GM12878 (cell line): Measurements from ENCODE around the gene PATJ. TPM values are rescaled to one million over a fixed set of nuclear protein-coding genes. Genes with fewer than 3 reads are reported as not detected.

Source experiments
- ATAC-seq: fragments of 200-7000 bp; cut with Tn5 transposase; 3 replicates; pipeline ENCODE4 v1.9.1; 2020; ENCODE audit warnings: mild to moderate bottlenecking, moderate library complexity
- BruUV-seq: library from RNA; stranded (reverse); fragments of 400-500 nt; replicated peaks from 2 replicates; lab custom pipeline; 2021; lab: Mats Ljungman, UMichigan
- CTCF ChIA-PET: fragments of 300-600 bp; sonication (Branson Sonifier 250); formaldehyde crosslinking; extraction: SDS; loops from one replicate; lab custom pipeline; 2021; ENCODE audit warnings: inconsistent platforms; lab: Yijun Ruan, JAX
- POLR2A ChIA-PET: fragments of 350-600 bp; formaldehyde crosslinking; extraction: SDS; loops from one replicate; lab custom pipeline; 2021; ENCODE audit warnings: inconsistent platforms; lab: Charles Lee
- RAD21 ChIA-PET: fragments of 300-600 bp; sonication (Branson Sonifier 250); formaldehyde crosslinking; loops from one replicate; lab custom pipeline; 2023; ENCODE audit warnings: antibody characterized with exemption; ENCODE audit not compliant: unreplicated experiment; lab: Charles Lee
- SMC1A ChIA-PET: fragments of 300-600 bp; sonication (Branson Sonifier 250); formaldehyde crosslinking; loops from one replicate; lab custom pipeline; 2023; ENCODE audit not compliant: unreplicated experiment, uncharacterized antibody; lab: Charles Lee
- DNase-seq: peaks from one replicate; pipeline ENCODE4 v3.0.0-alpha.2; 2011; ENCODE audit warnings: low read depth, low spot score
- FAIRE-seq: peaks from 3 replicates; lab custom pipeline; 2011; peaks lifted over from hg19 to GRCh38; lab: Jason Lieb, UNC
- H2AFZ ChIP-seq: 2 replicates; pipeline ENCODE4 v1.6.0; 2011; ENCODE audit warnings: low read depth, low read length, control low read depth; ENCODE audit not compliant: control insufficient read depth
- H3K27ac ChIP-seq: 2 replicates; pipeline ENCODE4 v1.5.1; 2011; ENCODE audit warnings: control low read depth; ENCODE audit not compliant: control insufficient read depth, insufficient read depth
- H3K27me3 ChIP-seq, 2 experiments: replicated peaks in 1 of 2; 2 replicates each; pipeline versions ENCODE4 v1.6.0 to v1.6.1; 2011; ENCODE audit warnings: low read length in 1 of 2; ENCODE audit not compliant: control insufficient read depth in 2 of 2, insufficient read depth in 2 of 2
- H3K36me3 ChIP-seq, 2 experiments: 2 replicates each; pipeline ENCODE4 v1.5.1; 2011; ENCODE audit warnings: low read length in 1 of 2; ENCODE audit not compliant: control insufficient read depth in 2 of 2, insufficient read depth in 2 of 2
- H3K4me1 ChIP-seq: 2 replicates; pipeline ENCODE4 v1.6.1; 2011; ENCODE audit warnings: mild to moderate bottlenecking, low read length, moderate library complexity, mixed read lengths; ENCODE audit not compliant: control insufficient read depth, insufficient read depth
- H3K4me2 ChIP-seq: 2 replicates; pipeline ENCODE4 v1.6.0; 2011; ENCODE audit warnings: control low read depth; ENCODE audit not compliant: control insufficient read depth, insufficient read depth
- H3K4me3 ChIP-seq: fragments of 200-600 bp; sonication (generic); 2 replicates; pipeline ENCODE4 v1.5.1; 2016
- H3K79me2 ChIP-seq: 2 replicates; pipeline ENCODE4 v1.6.0; 2011; ENCODE audit warnings: low read length; ENCODE audit not compliant: control insufficient read depth, insufficient read depth
- H3K9ac ChIP-seq: 2 replicates; pipeline ENCODE4 v1.8.0; 2011; ENCODE audit warnings: low read length, control low read depth, mixed read lengths; ENCODE audit not compliant: control insufficient read depth, insufficient read depth
- H3K9me3 ChIP-seq: replicated peaks from 3 replicates; pipeline ENCODE4 v1.5.1; 2011; ENCODE audit warnings: mild to moderate bottlenecking, low read length; ENCODE audit not compliant: control insufficient read depth, insufficient read depth
- H4K20me1 ChIP-seq: 2 replicates; pipeline ENCODE4 v1.6.0; 2011; ENCODE audit not compliant: control insufficient read depth, insufficient read depth
- CBX3 ChIP-seq: fragments of 200-600 bp; sonication (generic); IDR thresholded peaks from 2 replicates; pipeline ENCODE4 v1.6.1; 2016; ENCODE audit warnings: low read depth, borderline replicate concordance
- CEBPZ ChIP-seq: fragments of 150-350 bp; IDR thresholded peaks from 2 replicates; pipeline ENCODE4 v1.6.1; 2016; ENCODE audit warnings: low read depth, low read length
- CHD1 ChIP-seq: IDR thresholded peaks from 2 replicates; pipeline ENCODE4 v1.6.1; 2012; ENCODE audit warnings: low read depth, low read length, improper control_type of control experiment
- CHD2 ChIP-seq: IDR thresholded peaks from 2 replicates; pipeline ENCODE4 v1.6.1; 2011; ENCODE audit warnings: low read depth, low read length, improper control_type of control experiment, borderline replicate concordance
- ETV6 ChIP-seq, 2 experiments: fragments of 450-650 bp in 1 of 2; IDR thresholded peaks in 1 of 2; conservative IDR thresholded peaks in 1 of 2; 2 replicates each; pipeline ENCODE4 v1.6.1; 2014; ENCODE audit warnings: antibody characterized with exemption in 1 of 2, borderline replicate concordance in 1 of 2, low read depth in 1 of 2, mild to moderate bottlenecking in 1 of 2, moderate library complexity in 1 of 2
- HDAC6 ChIP-seq: fragments of 200-600 bp; sonication (generic); IDR thresholded peaks from one replicate; pipeline ENCODE4 v1.8.0; 2017; ENCODE audit warnings: antibody characterized with exemption; ENCODE audit not compliant: unreplicated experiment
- MAX ChIP-seq: IDR thresholded peaks from 2 replicates; pipeline ENCODE4 v1.6.1; 2012; ENCODE audit warnings: low read depth, low read length, improper control_type of control experiment
- NR2C1 ChIP-seq: fragments of 450-650 bp; IDR thresholded peaks from 2 replicates; pipeline ENCODE4 v1.6.1; 2017; ENCODE audit warnings: antibody characterized with exemption, mild to moderate bottlenecking, moderate library complexity
- POLR2A ChIP-seq: IDR thresholded peaks from 2 replicates; pipeline ENCODE4 v1.6.1; 2011; ENCODE audit warnings: low read depth, mild to moderate bottlenecking, low read length
- SIX5 ChIP-seq: IDR thresholded peaks from 2 replicates; pipeline ENCODE4 v1.6.1; 2011; ENCODE audit warnings: mild to moderate bottlenecking, low read depth, low read length, moderate library complexity; ENCODE audit not compliant: severe bottlenecking
- SMAD1 ChIP-seq: fragments of 450-650 bp; IDR thresholded peaks from 2 replicates; pipeline ENCODE4 v1.6.1; 2018; ENCODE audit warnings: mild to moderate bottlenecking, low read depth; ENCODE audit not compliant: partially characterized antibody
- TAF1 ChIP-seq: IDR thresholded peaks from 2 replicates; pipeline ENCODE4 v1.6.1; 2011; ENCODE audit warnings: mild to moderate bottlenecking, low read depth, low read length, borderline replicate concordance
- TCF3 ChIP-seq: IDR thresholded peaks from 2 replicates; pipeline ENCODE4 v1.6.1; 2012; ENCODE audit warnings: low read depth, mild to moderate bottlenecking, low read length, borderline replicate concordance; ENCODE audit not compliant: insufficient read depth
- WGBS: methylation state at CpG from one replicate; pipeline ENCODE4 v1.1.6; 2016; ENCODE audit warnings: low lambda C conversion rate; ENCODE audit not compliant: insufficient replicate concordance, insufficient coverage; ENCODE audit errors: missing lambda C conversion rate; 5-methylcytosine and 5-hydroxymethylcytosine counted together
- in situ Hi-C: fragments of 300-500 bp; cut with MboI; formaldehyde crosslinking; loops from 9 replicates; pipeline ENCODE4 v1.14.3; 2018; ENCODE audit warnings: mixed read lengths
- intact Hi-C: fragments of 100-400 bp; cut with micrococcal nuclease; formaldehyde crosslinking; loops from one replicate; pipeline ENCODE4 v1.14.2; 2022; ENCODE audit not compliant: unreplicated experiment
- polyA plus RNA-seq, 11 experiments: library from polyadenylated mRNA; depleted of rRNA in 4 of 11; unstranded in 6 of 11; stranded (reverse) in 5 of 11; fragments of >200 nt; fragmentation: Nextera tagmentation in 4 of 11; fragmentation: Illumina TruSeq in 1 of 11; extraction: Ambion mirVana in 4 of 11; extraction: Trizol in 1 of 11; gene quantifications; 1 replicate in 1 of 11; 2 replicates in 10 of 11; pipeline versions ENCODE4 v1.2.1 to v1.2.3, GENCODE V29; 2011 to 2016; ENCODE audit warnings: inconsistent platforms in 2 of 11, missing spikeins in 2 of 11, low read depth in 1 of 11
- total RNA-seq, 4 experiments: library from RNA; depleted of rRNA in 3 of 4; stranded (reverse); fragments of >200 nt in 3 of 4; fragmentation: Illumina TruSeq in 1 of 4; extraction: Trizol in 1 of 4; gene quantifications; 2 replicates each; pipeline versions ENCODE4 v1.2.1 to v1.2.3, GENCODE V29; 2013 to 2021

Gene PATJ
- total and polyA plus RNA-seq, 10 of the 15 experiments (the other 5 are each of a cell fraction or from before 2014, with no cell fraction given) = 2.8 to 13.9 (median 6.9) TPM

GRCh38 chr1:61873581-61873980 lies 131.3 kb downstream of the PATJ start:
- TF ChIP-seq SMAD1 = no peak
- no peak for TF ChIP-seq ETV6 (conservative IDR thresholded peaks at IDR 0.05 in 1 of 2, IDR thresholded peaks at IDR 0.05 in 1 of 2; ENCODE audit: borderline replicate concordance in 1 of 2, low read depth in 1 of 2)
- no peak for TF ChIP-seq POLR2A
- no peak for TF ChIP-seq TAF1
- no peak for TF ChIP-seq CHD1
- no peak for TF ChIP-seq NR2C1
- no peak for TF ChIP-seq SIX5
- no peak for TF ChIP-seq CBX3
- no peak for TF ChIP-seq TCF3
- no peak for TF ChIP-seq HDAC6
- TF ChIP-seq CHD2 = no peak
- TF ChIP-seq MAX = no peak
- no peak for TF ChIP-seq CEBPZ
- TF ChIP-seq, all 136 proteins: peak for 0
- FAIRE-seq (no peak), DNase-seq (no peak), ATAC-seq (no peak)
- no peaks in the 10 kb centered on the region for H3K79me2 ChIP-seq
- no peaks in the 10 kb centered on the region for H3K4me1 ChIP-seq
- H3K27ac ChIP-seq = no peak overlapping the region
- in situ Hi-C loops = no loop called here
- WGBS = 50% methylated on average over 2 of the region's 2 CpGs
- no peak overlapping the region for H2AFZ ChIP-seq
- no peak overlapping the region for H3K4me3 ChIP-seq
- no peaks in the 10 kb centered on the region for H4K20me1 ChIP-seq
- no peaks in the 10 kb centered on the region; the same call in 2 of the 3 replicates for H3K9me3 ChIP-seq
- ChIA-PET SMC1A (no interaction called here), POLR2A (no interaction called here), RAD21 (no interaction called here), CTCF (no interaction called here)
- no peaks in the 10 kb centered on the region for H3K36me3 ChIP-seq
- no TSS peak for BruUV-seq
- intact Hi-C loops = no loop called here
- H3K27me3 ChIP-seq = no peaks in the 10 kb centered on the region
- H3K4me2 ChIP-seq = no peak overlapping the region
- H3K9ac ChIP-seq = no peak overlapping the region
